GM08714 (cell line): Measurements from ENCODE around the gene CTNNA2.

Experiments
- H3K4me3 ChIP-seq: fragments of 200-500 bp; sonication (Bioruptor generic); 2 replicates; pipeline ENCODE4 v1.5.1; 2014; ENCODE audit warnings: mild to moderate bottlenecking, low read length, inconsistent platforms
- ZNF274 ChIP-seq: IDR thresholded peaks from 2 replicates; pipeline ENCODE4 v1.6.1; 2012; ENCODE audit warnings: mild to moderate bottlenecking, low read depth, low read length

Gene CTNNA2

DNA sequence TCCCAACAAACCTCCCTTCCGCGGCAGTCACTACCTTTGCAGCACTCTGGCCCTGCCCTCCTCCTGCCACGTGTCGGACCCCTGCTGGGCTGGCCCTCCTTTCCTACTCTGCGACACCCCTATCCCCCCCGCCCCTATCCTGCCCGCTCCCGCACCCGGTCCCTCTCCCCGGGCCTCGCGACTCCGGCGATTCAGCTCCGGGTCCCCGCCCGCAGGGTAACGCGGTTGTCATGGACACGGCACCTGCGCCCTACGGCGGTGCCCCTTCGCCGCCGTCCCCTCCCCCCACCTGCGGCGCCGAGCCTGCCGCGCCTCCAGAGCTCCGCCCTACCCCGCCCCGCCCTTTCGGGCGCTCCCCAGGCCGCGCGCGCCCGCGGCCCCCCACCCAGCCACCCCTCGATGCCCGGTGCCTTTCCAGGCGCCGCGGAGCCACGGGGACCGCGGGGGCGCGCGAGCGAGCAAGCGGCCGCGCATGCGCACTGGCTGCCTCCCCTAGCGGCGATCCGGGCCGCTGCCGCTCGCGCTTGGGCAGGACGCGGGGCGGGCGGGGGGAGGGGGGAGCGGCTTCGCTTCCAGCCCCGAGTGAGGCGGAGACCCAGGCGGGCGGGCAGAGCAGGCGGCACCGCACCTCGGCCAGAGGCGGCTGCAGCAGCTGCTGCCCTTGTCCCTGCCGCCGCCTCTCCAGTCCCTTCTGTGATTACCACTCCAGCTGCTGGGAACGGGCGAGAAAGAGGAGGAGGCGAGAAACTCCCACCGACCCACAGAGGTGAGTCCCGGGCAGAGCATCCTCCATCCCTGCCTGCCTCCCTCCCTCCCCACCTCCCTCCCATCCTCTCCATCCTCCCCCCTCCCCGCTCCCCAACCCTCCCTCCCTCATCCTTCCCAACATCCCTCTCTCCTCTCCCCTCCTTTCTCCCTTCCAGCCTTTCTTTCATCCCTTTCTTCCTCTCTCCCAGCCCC is at the start of gene CTNNA2:
TSS of gene CTNNA2 (plus strand) at position 610 of the 960 bp plus-strand sequence.
- TF ChIP-seq ZNF274, result no peak
- no peak within 1 kb of the TSS; the same call in 1 of the 2 replicates for H3K4me3 ChIP-seq

DNA sequence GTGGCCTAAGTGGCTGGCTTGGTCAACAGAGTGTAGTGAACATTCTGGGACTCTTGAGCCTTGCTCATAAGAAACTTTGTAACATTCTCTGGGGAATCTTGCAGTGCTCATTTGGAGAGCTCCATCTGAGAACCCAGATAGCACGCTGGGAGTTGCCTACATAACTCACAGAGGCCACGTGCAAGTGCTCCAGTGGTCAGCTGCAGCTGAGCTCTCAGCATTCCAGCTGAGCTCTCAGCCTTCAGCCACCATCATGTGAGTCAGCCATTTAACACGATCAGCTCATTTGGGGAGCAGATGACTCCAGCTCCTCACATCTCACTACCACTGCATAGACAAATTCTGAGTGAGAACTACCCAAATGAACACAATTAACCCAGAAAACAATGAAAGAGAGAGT is 25.5 kb upstream of the CTNNA2 start:
- H3K4me3 ChIP-seq, result no peak overlapping the region
- no peak for TF ChIP-seq ZNF274

DNA sequence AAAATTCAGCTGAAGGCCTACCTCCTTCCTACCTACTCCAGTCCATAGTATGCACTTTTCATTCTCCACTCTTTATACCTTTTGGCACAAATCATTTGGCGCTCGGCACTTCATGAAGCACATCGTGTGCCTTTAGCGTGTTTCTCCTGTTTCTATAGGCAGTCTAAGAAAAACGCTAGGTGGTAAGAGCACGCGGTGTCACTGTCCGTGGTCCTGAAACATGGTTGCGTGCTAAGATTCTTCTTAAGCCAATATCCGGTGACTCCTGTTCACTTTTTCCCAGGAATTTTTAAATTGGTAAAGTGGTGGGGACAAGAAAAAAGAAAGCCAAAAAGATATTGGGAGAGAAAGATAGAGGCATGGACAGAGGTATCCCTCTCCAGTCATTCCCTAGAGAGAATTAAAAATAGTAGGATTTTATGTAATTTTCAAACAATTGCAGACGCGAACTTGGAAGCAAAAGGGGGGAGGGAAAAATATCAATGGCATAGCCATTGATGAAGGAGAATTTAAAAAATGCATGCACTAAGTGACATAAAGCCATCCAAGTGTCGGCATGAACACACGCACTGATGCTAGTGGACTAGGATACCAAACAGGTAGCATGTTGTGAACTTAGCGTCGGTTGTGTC is 1.4 kb upstream of the CTNNA2 start:
- no peak for TF ChIP-seq ZNF274
- H3K4me3 ChIP-seq, result no peak overlapping the region

DNA sequence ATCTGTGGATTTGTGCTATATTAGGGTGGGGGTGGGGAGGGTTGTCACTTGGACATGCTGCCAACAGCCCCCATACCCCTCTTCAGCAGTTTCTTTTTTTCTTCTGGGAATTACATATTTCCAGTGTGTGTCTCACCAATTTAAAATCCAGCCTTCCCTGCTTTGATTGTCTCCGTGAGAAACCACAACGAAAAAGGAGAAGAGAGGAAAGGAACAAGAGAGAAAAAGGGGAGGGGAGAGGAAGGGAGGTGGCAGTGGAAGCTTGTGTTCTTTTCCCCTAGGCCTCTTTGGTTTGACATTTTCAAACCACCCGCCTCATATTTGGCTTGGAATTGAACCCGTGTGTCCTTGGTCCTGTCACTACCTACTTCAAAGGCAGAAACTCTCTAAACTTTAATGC is 860 bp downstream of the CTNNA2 start:
- H3K4me3 ChIP-seq, result no peak overlapping the region
- no peak for TF ChIP-seq ZNF274

DNA sequence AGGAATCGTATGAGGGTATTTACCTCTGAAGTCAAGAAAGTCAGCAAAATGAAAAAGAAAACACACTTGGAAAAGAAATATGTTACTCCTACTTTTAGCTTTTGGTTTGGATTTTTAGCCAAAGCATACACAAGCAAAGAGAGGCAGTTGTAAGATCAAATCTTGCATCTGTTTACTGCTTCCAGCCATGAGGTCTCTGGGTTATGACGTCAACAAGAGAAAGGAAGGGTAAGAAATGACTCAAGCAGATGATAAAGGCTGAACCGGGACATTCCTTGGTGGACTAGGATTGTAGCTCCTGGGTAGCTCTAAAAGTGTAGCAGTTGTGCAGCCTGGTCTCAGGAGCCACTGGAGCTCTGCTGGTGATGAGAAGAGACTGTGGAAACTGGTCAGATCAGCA is 16.8 kb downstream of the CTNNA2 start:
- no peak overlapping the region for H3K4me3 ChIP-seq
- no peak for TF ChIP-seq ZNF274

- no peak overlapping the region for H3K4me3 ChIP-seq
Measured at GRCh38 chr2:79530443-79530842, 17.6 kb downstream of the CTNNA2 start.

GRCh38 chr2:79547568-79547967 is 34.7 kb downstream of the CTNNA2 start:
- no peak overlapping the region for H3K4me3 ChIP-seq
- no peak for TF ChIP-seq ZNF274

More at GRCh38 chr2:79530443-79530842, 17.6 kb downstream of the CTNNA2 start:
- no peak for TF ChIP-seq ZNF274

DNA sequence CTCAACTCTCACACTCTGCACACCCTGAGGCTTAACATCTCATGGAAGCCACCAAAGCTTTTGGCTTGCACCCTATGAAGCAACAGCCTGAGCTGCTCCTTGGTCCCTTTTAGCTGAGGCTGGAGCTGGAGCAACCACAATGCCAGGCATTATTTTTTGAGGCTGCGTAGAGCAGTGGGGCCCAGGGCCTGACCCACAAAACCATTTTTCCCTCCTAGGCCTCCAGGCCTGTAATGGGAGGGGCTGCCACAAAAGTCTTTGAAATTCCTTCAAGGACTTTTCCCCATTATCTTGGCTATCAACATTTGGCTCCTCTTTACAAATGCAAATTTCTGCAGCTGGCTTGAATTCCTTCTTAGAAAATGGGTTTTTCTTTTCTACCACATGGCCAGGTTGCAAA is 39.8 kb downstream of the CTNNA2 start:
- TF ChIP-seq ZNF274, result no peak
- H3K4me3 ChIP-seq, result no peak overlapping the region

GRCh38 chr2:79554899-79555298 is 42.0 kb downstream of the CTNNA2 start:
- H3K4me3 ChIP-seq, result no peak overlapping the region
- TF ChIP-seq ZNF274, result no peak

GRCh38 chr2:79564065-79564464 is 51.2 kb downstream of the CTNNA2 start:
- TF ChIP-seq ZNF274, result no peak
- no peak overlapping the region for H3K4me3 ChIP-seq

GRCh38 chr2:79569048-79569447 is 56.2 kb downstream of the CTNNA2 start:
- H3K4me3 ChIP-seq, result no peak overlapping the region
- no peak for TF ChIP-seq ZNF274

DNA sequence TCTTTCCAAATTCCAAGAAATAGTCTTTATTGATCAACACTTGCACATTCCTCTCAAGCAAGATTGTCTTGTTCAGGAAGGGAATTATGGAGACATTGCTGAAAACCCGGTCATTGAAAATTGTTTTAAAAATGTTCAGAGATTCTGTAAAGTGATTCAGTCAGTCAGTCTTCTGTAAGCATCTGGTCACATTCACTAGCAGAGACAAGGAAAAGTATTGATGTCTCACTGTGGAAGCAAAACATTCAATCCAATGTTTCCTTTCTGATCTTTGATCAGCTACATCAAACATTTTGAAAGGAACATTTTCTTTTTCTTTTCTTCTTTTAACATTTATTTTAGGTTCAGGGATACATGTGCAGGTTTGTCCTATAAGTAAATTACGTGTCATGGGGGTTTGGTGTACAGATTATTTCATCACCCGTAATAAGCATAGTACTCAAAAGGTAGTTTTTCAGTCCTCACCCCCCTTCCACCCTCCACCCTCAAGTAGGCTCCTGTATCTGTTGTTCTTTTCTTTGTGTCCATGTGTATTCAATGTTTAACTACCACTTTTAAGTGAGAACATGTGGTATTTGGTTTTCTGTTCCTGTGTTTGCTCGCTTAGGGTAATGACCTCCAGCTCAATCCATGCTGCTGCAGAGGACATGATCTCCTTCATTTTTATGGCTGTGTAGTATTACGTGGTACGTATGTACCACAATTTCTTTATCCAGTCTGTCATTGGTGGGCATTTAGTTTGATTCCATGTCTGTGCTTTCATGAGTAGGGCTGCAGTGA is 61.2 kb downstream of the CTNNA2 start:
- H3K4me3 ChIP-seq, result no peak overlapping the region
- no peak for TF ChIP-seq ZNF274

GRCh38 chr2:79576451-79576850 is 63.6 kb downstream of the CTNNA2 start:
- no peak overlapping the region for H3K4me3 ChIP-seq
- no peak for TF ChIP-seq ZNF274

GRCh38 chr2:79578952-79579351 is 66.1 kb downstream of the CTNNA2 start:
- TF ChIP-seq ZNF274, result no peak
- H3K4me3 ChIP-seq, result no peak overlapping the region
